ENCODE measurements around the gene CABCOCO1. TPM values are rescaled to one million over a fixed set of nuclear protein-coding genes. Genes with fewer than 3 reads are reported as not detected.

The CABCOCO1 gene
- total RNA-seq, 1 donor from 2014 or later = not detected

DNA sequence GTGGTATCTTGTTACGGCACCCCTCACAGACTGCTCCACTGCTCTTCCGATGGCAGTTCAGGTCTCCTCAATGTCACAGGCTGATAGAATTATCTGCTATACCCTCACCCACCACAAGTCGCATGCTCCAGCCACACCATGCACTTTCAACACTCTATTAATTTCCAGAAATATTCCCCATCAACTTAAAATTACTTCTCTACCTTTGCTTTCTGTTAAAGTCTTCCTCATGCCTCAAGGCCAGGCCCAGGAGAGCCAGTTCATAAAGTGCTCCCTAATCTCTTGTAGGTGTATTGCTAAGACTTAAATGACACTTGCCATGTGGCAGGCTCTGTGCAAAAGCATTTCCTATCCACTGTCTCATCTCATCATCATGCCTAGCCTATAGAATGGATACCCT, 132.8 kb downstream of the CABCOCO1 start:
- TF ChIP-seq, protein P1, sequence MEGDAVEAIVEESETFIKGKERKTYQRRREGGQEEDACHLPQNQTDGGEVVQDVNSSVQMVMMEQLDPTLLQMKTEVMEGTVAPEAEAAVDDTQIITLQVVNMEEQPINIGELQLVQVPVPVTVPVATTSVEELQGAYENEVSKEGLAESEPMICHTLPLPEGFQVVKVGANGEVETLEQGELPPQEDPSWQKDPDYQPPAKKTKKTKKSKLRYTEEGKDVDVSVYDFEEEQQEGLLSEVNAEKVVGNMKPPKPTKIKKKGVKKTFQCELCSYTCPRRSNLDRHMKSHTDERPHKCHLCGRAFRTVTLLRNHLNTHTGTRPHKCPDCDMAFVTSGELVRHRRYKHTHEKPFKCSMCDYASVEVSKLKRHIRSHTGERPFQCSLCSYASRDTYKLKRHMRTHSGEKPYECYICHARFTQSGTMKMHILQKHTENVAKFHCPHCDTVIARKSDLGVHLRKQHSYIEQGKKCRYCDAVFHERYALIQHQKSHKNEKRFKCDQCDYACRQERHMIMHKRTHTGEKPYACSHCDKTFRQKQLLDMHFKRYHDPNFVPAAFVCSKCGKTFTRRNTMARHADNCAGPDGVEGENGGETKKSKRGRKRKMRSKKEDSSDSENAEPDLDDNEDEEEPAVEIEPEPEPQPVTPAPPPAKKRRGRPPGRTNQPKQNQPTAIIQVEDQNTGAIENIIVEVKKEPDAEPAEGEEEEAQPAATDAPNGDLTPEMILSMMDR (IDR thresholded peaks at IDR 0.05; ENCODE audit: unreplicated experiment) = peak; percentile 28
- no peak for DNase-seq (ENCODE audit: low spot score, unreplicated experiment)
- no peaks in the 10 kb centered on the region for H3K36me3 Mint-ChIP-seq (ENCODE audit: insufficient read depth)

DNA sequence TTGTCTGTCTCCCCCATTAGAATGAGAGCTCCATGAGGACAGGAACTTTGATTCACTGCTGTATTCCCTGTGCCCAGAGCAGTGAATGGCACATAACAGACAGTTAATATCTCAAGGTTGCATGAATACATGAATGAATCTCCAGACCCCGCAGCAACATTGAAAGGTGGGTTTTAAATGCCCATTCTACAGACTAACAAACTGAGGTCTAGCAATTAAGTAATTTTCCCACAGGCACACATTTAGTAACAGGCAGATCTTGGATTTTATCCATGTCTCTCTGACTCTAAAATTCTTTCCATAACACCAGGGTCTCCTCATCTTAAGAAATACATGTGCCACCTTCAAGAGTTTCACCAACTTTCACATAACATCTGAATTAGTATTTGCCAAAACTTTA, 134.1 kb downstream of the CABCOCO1 start:
- H3K36me3 Mint-ChIP-seq (ENCODE audit: insufficient read depth) = no peaks in the 10 kb centered on the region
- peaks cover 9% of the 10 kb centered on the region for H3K4me1 Mint-ChIP-seq (ENCODE audit: low read depth)
- no peak overlapping the region for H3K4me3 Mint-ChIP-seq (ENCODE audit: low read depth)
- TF ChIP-seq, protein P1 (IDR thresholded peaks at IDR 0.05; ENCODE audit: unreplicated experiment) = no peak
- no peaks in the 10 kb centered on the region for H3K9me3 Mint-ChIP-seq (ENCODE audit: low read depth)
- DNase-seq (ENCODE audit: low spot score, unreplicated experiment) = no peak
- no peak overlapping the region for H3K27ac Mint-ChIP-seq
- H3K27me3 Mint-ChIP-seq = no peaks in the 10 kb centered on the region

More for the DNA sequence above, 132.8 kb downstream of the CABCOCO1 start:
- no peaks in the 10 kb centered on the region for H3K27me3 Mint-ChIP-seq
- H3K9me3 Mint-ChIP-seq (ENCODE audit: low read depth) = no peaks in the 10 kb centered on the region
- peaks cover 9% of the 10 kb centered on the region for H3K4me1 Mint-ChIP-seq (ENCODE audit: low read depth)
- no peak overlapping the region for H3K4me3 Mint-ChIP-seq (ENCODE audit: low read depth)
- no peak overlapping the region for H3K27ac Mint-ChIP-seq

DNA sequence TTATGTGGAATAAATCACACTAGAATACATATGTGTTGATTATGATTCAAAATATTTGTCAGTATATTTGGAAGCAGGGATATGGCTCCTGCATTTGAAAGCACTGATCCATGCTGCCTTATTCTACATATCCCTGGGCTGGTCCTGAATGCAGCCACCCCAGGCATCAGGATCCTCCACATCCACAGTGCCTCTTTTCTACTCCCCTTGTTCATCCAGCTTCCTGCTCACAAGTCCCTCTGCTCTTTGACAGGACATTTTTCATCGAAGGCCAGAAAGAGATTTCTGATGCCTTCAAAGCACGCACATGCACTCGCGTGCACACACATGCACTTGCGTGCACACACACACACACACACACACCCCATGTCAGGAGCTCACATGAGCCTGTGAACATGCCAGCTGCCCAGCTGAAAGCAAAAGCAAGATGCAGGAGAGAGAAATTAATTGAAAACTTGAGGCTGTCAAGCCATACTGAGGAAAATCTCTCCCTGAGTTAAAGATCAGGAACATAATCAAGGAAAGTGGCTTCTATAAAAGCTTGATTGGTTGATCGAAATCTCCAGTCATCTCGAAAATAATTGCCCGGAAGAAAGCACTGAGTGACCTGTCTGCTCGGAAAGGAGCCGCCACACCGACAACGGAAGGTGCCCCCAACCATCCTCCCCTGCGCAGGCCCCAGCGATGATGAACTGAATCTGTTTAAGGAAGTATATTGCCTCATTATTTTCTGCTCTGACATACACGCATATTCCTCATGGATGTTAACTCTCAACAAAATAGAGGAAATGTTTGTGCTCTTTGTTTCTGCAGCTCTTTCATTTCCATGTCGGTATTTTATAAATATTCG, 134.8 kb downstream of the CABCOCO1 start:
- Mint-ChIP-seq H3K4me1 (ENCODE audit: low read depth) (peaks cover 6% of the 10 kb centered on the region), H3K27ac (no peak overlapping the region), H3K27me3 (no peaks in the 10 kb centered on the region), H3K4me3 (ENCODE audit: low read depth) (no peak overlapping the region), H3K9me3 (ENCODE audit: low read depth) (no peaks in the 10 kb centered on the region), H3K36me3 (ENCODE audit: insufficient read depth) (no peaks in the 10 kb centered on the region)
- DNase-seq (ENCODE audit: low spot score, unreplicated experiment) = no peak
- TF ChIP-seq, protein P1 (IDR thresholded peaks at IDR 0.05; ENCODE audit: unreplicated experiment) = no peak

DNA sequence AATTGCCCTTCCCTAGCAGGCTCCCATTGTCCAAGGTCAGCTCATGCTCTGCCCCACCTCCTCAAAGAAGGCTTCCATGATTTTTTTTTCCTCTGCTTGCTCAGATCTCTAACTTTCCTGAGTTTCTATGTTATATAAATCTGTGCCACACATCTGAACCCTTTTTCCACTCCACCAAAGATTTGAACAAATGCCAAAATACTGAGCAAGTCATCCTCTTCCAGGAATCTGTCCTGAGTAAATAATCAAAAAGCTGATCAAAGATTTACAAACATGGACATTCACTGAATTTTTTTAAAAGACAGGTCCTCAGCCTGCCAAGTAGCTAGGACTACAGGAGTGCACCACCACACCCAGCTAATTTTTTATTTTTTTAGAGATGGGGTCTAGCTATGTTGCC, 136.0 kb downstream of the CABCOCO1 start:
- Mint-ChIP-seq H3K4me1 (ENCODE audit: low read depth) (peaks cover 3% of the 10 kb centered on the region), H3K27me3 (no peaks in the 10 kb centered on the region), H3K36me3 (ENCODE audit: insufficient read depth) (no peaks in the 10 kb centered on the region), H3K4me3 (ENCODE audit: low read depth) (no peak overlapping the region), H3K9me3 (ENCODE audit: low read depth) (no peaks in the 10 kb centered on the region), H3K27ac (no peak overlapping the region)
- no peak for DNase-seq (ENCODE audit: low spot score, unreplicated experiment)
- TF ChIP-seq, protein P1 (IDR thresholded peaks at IDR 0.05; ENCODE audit: unreplicated experiment) = no peak

DNA sequence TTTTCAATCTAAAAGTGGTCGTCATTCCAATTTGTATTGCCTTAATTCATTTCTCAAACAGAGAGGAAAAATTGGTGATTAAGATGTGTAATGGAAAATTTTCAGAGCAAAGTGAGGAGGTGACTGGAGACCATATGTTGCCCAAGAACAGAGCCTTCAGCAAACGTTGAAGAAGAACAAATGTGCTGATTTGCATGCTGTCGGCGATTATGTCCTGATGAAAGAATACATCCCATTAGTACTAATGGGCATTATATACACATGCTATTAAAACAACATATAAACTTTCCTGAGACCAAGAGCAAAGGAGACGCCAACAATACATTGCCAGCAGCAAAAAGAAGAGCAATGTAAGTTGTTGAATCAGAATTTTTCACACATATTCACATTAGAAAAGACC, 138.8 kb downstream of the CABCOCO1 start:
- Mint-ChIP-seq H3K9me3 (ENCODE audit: low read depth) (no peaks in the 10 kb centered on the region), H3K27ac (no peak overlapping the region), H3K36me3 (ENCODE audit: insufficient read depth) (no peaks in the 10 kb centered on the region), H3K4me1 (ENCODE audit: low read depth) (no peaks in the 10 kb centered on the region), H3K27me3 (no peaks in the 10 kb centered on the region), H3K4me3 (ENCODE audit: low read depth) (no peak overlapping the region)
- DNase-seq (ENCODE audit: low spot score, unreplicated experiment) = no peak
- TF ChIP-seq, protein P1 (IDR thresholded peaks at IDR 0.05; ENCODE audit: unreplicated experiment) = no peak

Data from progenitor cell of endocrine pancreas (in vitro differentiated cells).